Esophagus squamous epithelium (tissue), 4 donors: Measurements from ENCODE around the gene FHL2.

ENCODE experiments used
- CTCF ChIP-seq, 6 experiments: fragments of 450-650 bp in 4 of 6; fragments of 200-600 bp in 2 of 6; sonication (generic) in 2 of 6; IDR thresholded peaks; one replicate each; pipeline ENCODE4 v1.5.1; 2016 to 2019; ENCODE audit warnings: antibody characterized with exemption in 6 of 6, mild to moderate bottlenecking in 4 of 6, moderate library complexity in 4 of 6
- POLR2A ChIP-seq, 4 donors: fragments of 450-650 bp; IDR thresholded peaks; one replicate each; pipeline ENCODE4 v1.6.1; 2017; ENCODE audit warnings: antibody characterized with exemption in 4 of 4, mild to moderate bottlenecking in 4 of 4, moderate library complexity in 3 of 4

- TF ChIP-seq CTCF (IDR thresholded peaks at IDR 0.05) (no peak), POLR2A (IDR thresholded peaks at IDR 0.05) (no peak)
These were observed 75.7 kb downstream of the FHL2 start for GRCh38 chr2:105323111-105323510.
